Heart left ventricle (tissue), 13 donors: ENCODE data around the gene NKAIN4.

ENCODE experiments used
- CTCF ChIP-seq, 12 donors: fragments of 200-600 bp; sonication (generic) in 4 of 12; IDR thresholded peaks; one replicate each; pipeline versions ENCODE4 v1.5.0 to v1.8.0; 2018 to 2022; ENCODE audit warnings: antibody characterized with exemption in 12 of 12, mild to moderate bottlenecking in 5 of 12
- POLR2A ChIP-seq, 2 donors: fragments of 450-650 bp; IDR thresholded peaks; one replicate each; pipeline ENCODE4 v1.6.1; 2017; ENCODE audit warnings: antibody characterized with exemption in 2 of 2, mild to moderate bottlenecking in 2 of 2, moderate library complexity in 2 of 2
- donor health status: ischemic (EF 13 %, LVEDD 7.1; RV severe dilation, severe dysfunction).
- donor health status: DM: no; HTN: yes; CAD: no.
- donor health status: DM: no; HTN: no; CAD: no.
- donor health status: ischemic (EF 25% LVEDD 6.9; RV normal size, moderate dysfunction).
- donor health status: ischemic (EF 25% LVEDD 5.7; RV mildly dilated, moderate dysfunction).
- donor health status: ischemic (EF 35%, LVEDD 5.7; RV mildly dilated, moderate dysfunction).
- donor health status: nonischemic (EF 11% LVEDD 7.7; RV severe dilation, severe dysfunction).
- donor health status: DM: yes; HTN: yes; CAD: no.
- donor health status: PGD.
- donor health status: ischemic (EF 29% LVEDD 5.4; RV normal size, mild dysfunction).
- donor health status: nonischemic (EF 23%, LVEDD 6.1; RV moderate dilation, normal function).

GRCh38 chr20:63274381-63275228 lies 20.3 kb upstream of the NKAIN4 start:
- TF ChIP-seq CTCF (IDR thresholded peaks at IDR 0.05): no peak
- no peak for TF ChIP-seq POLR2A (IDR thresholded peaks at IDR 0.05)
